ENCODE data around the gene TCEA2. TPM values are rescaled to one million over a fixed set of nuclear protein-coding genes. Genes with fewer than 3 reads are reported as not detected.

TCEA2 gene
- total and polyA plus RNA-seq, 2 of the 13 experiments (the other 11 are each of a cell fraction or from before 2014, with no cell fraction given): 28.1 to 33.7 TPM

GRCh38 chr20:64056639-64056888 lies 6.4 kb upstream of the TCEA2 start (continued):
- TF ChIP-seq FOXA1 (IDR thresholded peaks at IDR 0.05) (no peak), FOXA1 (CRISPR knock-in tag; IDR thresholded peaks at IDR 0.05) (no peak), CEBPZ (IDR thresholded peaks at IDR 0.05; ENCODE audit: low read length) (no peak), AHR (CRISPR knock-in tag; IDR thresholded peaks at IDR 0.05) (no peak), ZNF792 (CRISPR knock-in tag; IDR thresholded peaks at IDR 0.05) (no peak), ZNF615 (CRISPR knock-in tag; IDR thresholded peaks at IDR 0.05; ENCODE audit: borderline replicate concordance) (no peak), CENPX (CRISPR knock-in tag; IDR thresholded peaks at IDR 0.05) (no peak), ZNF260 (CRISPR knock-in tag; IDR thresholded peaks at IDR 0.05; ENCODE audit: borderline replicate concordance, low read depth) (no peak), RFX1 (IDR thresholded peaks at IDR 0.05) (no peak), BHLHE40 (IDR thresholded peaks at IDR 0.05; ENCODE audit: low read length) (no peak), DRAP1 (CRISPR knock-in tag; IDR thresholded peaks at IDR 0.05) (no peak), MNT (IDR thresholded peaks at IDR 0.05) (no peak), GFI1 (CRISPR knock-in tag; IDR thresholded peaks at IDR 0.05; ENCODE audit: borderline replicate concordance) (no peak), ZNF354B (CRISPR knock-in tag; IDR thresholded peaks at IDR 0.05) (no peak), ONECUT2 (CRISPR knock-in tag; IDR thresholded peaks at IDR 0.05) (no peak), ZNF431 (CRISPR knock-in tag; IDR thresholded peaks at IDR 0.05; ENCODE audit: borderline replicate concordance, low read depth) (no peak), GPBP1L1 (CRISPR knock-in tag; IDR thresholded peaks at IDR 0.05) (no peak), DNMT3B (CRISPR knock-in tag; conservative IDR thresholded peaks at IDR 0.05) (no peak), MLX (CRISPR knock-in tag; IDR thresholded peaks at IDR 0.05) (0 out of 2 replicates have a peak, but pooled peaks have one; percentile 8), BCL6 (CRISPR knock-in tag; IDR thresholded peaks at IDR 0.05) (peak; percentile 55; the same call in 1 of the 2 replicates), ARID4A (CRISPR knock-in tag; IDR thresholded peaks at IDR 0.05; ENCODE audit: borderline replicate concordance) (peak; percentile 5; the same call in 1 of the 2 replicates)
